HG03045 (cell line): Measurements from ENCODE around the gene GNB5.

Experiments used
- ATAC-seq: cut with Tn5 transposase; IDR thresholded peaks from one replicate; pipeline ENCODE4 v1.9.1; 2021; ENCODE audit warnings: mild to moderate bottlenecking, moderate library complexity; ENCODE audit not compliant: unreplicated experiment

The GNB5 gene

GRCh38 chr15:52115598-52116427, 75.4 kb downstream of the GNB5 start:
- ATAC-seq = no peak

- ATAC-seq = no peak
These were observed 76.7 kb downstream of the GNB5 start for GRCh38 chr15:52114261-52115055.

DNA sequence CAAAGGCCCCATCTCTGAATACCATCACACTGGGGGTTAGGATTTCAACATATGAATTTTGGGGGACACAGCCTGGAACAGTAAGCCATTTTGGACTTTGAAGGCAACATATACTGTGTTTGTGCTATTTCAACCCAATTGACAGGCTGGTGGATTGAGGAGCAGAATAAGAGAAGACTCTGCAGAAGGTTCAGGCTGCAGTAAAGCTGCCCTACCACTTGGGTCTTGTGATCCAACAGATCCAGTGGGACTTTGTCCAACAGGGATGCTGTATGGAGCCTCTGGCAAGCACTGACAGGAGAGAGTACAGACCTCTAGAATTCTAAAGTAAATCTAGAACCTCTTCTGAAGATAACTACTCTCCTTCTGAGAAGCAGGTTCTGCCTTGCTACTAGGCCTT, 77.5 kb downstream of the GNB5 start:
- ATAC-seq = no peak

DNA sequence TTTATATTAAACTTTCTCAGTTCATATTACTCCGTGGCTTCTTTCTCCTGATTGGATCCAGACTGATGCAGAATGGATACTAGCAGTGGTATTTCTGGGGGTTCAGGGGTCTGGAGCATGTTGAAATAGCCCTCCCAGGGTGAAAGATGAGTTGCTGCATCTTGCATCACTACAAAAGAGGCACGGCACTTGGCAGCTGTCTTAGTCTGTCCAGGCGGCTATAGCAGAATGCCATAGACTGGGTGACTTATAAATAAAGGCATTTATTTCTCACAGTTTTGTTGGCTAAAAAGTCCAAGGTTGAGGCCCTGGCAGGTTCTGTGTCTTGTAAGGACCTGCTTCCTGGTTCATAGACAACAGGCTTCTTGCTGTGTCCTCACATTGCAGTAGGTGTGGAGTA, 78.0 kb downstream of the GNB5 start:
- no peak for ATAC-seq

GRCh38 chr15:52112203-52112750, 78.9 kb downstream of the GNB5 start:
- ATAC-seq = no peak

- ATAC-seq = no peak
These were observed 79.5 kb downstream of the GNB5 start for GRCh38 chr15:52111517-52112202.

GRCh38 chr15:52109559-52110451, 81.4 kb downstream of the GNB5 start:
- ATAC-seq = peak; percentile 36

DNA sequence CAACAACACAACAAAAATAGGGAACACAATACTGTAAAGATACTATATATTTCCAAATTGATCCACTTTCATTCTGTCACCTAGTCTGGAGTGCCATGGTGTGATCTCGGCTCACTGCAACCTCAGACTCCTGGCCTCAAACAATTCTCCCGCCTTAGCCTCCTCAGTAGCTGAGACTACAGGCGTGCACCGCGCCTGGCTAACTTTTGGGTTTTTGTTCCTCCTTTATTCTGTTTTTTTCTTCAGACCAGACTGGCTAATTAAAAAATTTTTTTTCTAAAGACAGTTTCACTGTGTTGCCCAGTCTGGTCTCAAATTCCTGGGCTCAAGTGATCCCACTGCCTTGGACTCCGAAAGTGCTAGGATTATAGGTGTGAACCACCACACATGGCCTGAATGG, 84.0 kb downstream of the GNB5 start:
- ATAC-seq = no peak

DNA sequence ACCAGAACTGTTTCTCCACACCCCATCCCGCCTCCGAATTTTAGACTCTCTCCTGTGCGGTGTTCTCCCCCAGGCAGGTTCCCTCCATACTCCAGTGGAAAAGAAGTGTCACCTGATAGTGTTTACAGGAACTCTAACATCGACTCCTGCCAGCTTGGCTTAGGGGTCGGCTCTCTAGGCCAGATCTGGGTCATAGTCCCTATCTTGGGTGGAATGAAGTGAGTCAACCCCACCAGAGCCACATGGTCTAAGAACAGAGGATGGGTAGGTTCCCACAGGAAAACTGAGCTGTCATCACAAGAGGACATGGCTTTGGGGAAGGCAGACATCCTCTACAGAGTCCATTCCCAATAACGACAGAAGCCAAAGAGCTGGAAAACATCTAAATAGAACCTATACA, 84.6 kb downstream of the GNB5 start:
- ATAC-seq = no peak

- no peak for ATAC-seq
These were observed 85.3 kb downstream of the GNB5 start for GRCh38 chr15:52105846-52106245.

- no peak for ATAC-seq
These were observed 86.6 kb downstream of the GNB5 start for GRCh38 chr15:52104532-52105004.

GRCh38 chr15:52103217-52104207, 87.7 kb downstream of the GNB5 start:
- ATAC-seq = peak; percentile 57

DNA sequence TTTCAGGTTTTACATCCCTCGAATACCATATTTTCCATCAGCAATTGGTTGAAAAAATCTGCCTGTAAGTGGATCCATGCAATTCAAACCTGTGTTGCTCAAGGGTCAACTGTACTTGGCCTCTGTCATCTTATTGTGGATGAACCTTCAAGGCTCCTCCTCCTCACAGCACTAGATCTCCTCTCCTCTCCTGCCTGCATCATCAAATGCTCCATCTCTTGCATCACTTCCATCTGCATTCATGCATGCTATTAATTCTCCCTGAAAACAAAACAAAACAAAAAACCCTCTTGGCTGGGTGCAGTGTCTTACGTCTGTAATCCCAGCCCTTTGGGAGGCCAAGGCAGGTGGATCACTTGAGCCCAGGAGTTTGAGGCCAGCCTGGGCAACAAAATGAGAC, 88.7 kb downstream of the GNB5 start:
- ATAC-seq = no peak

DNA sequence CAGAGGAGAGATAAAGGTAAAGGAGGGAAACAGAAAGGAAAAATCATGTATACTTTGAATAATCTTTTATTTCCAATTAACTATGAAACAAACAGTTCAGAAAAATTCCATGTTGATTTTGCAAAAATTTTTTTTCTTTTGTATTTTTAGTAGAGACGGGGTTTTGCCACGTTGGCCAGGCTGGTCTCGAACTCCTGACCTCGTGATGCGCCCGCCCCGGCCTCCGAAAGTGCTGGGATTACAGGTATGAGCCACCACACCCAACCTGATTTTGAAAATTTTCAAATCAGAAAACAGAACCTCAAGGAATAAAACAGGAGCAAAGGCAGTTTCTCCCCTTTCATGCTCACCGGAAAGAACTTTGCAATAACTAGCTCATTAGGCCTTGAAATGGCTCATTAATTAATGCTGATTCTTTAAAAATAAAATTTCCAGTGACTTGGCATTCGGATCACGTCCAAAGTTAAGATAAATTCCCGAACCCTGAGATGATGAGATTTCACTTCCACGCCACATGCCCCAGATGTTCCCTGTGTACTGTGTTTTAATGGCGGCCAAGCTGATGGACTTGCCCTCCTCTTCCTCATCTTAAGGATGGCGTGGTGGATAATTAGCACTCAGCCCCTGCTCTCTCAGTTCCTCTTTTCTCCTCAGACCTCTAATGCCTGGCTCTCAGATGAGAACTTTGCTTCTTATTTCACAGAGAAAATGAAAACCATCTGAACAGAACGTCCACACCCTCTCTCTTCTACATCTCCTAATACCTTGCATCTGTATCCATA, 89.5 kb downstream of the GNB5 start:
- ATAC-seq = no peak

DNA sequence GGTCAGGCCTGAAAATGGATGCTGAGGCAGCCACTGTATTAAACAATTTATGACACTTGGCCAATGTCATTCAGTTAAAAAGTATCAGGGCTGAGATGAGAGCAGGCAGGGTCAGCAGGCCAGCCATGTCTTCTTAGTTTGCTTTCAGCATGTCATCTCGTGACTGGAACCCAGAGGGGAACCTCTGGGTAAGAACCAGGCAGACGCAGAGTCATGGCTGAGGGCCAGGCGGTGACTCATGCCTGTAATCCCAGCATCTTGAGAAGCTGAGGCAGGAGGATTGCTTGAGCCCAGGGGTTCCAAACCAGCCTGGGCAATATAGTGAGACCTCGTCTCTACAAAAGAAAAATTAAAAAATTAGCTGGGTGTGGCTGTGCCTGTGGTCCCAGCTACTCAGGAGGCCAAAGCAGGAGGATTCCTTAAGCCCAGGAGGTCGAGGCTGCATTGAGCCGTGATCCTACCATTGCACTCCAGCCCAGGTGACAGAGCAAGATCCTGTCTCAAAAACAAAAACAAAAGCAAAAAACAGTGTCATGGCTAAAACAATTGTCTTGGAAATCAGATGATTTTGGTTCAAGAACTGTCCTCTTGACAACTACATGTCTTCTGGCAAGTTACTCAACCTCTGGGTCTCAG, 90.3 kb downstream of the GNB5 start:
- ATAC-seq = no peak

- no peak for ATAC-seq
These were observed 91.4 kb downstream of the GNB5 start for GRCh38 chr15:52099651-52100272.

DNA sequence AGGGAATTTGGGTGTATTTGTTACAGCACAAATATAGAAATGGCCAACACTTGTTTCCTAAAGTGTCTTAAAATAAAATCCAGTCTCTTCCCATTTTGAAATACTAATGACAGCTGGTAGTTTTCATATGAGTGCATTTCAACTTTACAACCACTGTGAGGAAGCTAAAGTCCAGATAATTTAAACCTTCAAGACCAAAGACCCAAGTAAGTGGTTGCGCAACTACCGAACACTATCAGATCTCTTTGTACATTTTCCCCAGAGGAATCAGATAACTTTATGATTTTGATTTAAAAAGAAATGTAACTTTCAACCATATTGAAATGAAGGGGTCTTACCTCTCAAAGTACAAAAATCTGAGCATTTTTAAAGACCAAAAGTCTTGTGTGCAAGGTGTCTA, 92.9 kb downstream of the GNB5 start:
- ATAC-seq = no peak
